H1 (cell line): ENCODE data around the gene HPS6.

Experiments
- ASH2L ChIP-seq: fragments of 200-600, 300-600 bp; sonication (generic); IDR thresholded peaks from one replicate; pipeline ENCODE4 v1.7.1; 2017; ENCODE audit warnings: low read length
- CREB1 ChIP-seq: IDR thresholded peaks from 2 replicates; pipeline ENCODE4 v1.6.1; 2012; ENCODE audit warnings: inconsistent platforms
- EZH2 ChIP-seq: fragments of 200-600 bp; sonication (generic); IDR thresholded peaks from 2 replicates; pipeline ENCODE4 v1.7.1; 2012; ENCODE audit warnings: low read depth, mild to moderate bottlenecking, moderate library complexity, low read length, inconsistent platforms; ENCODE audit not compliant: severe bottlenecking
- KDM1A ChIP-seq: fragments of 200-600, 300-600 bp; sonication (generic); IDR thresholded peaks from 2 replicates; pipeline ENCODE4 v1.7.1; 2016; ENCODE audit warnings: mild to moderate bottlenecking, low read length, borderline replicate concordance
- POLR2A ChIP-seq, 2 experiments: IDR thresholded peaks; 1 replicate in 1 of 2; 2 replicates in 1 of 2; pipeline ENCODE4 v1.6.1; 2011; ENCODE audit warnings: low read depth in 2 of 2, low read length in 2 of 2, mild to moderate bottlenecking in 2 of 2; ENCODE audit errors: control extremely low read depth in 1 of 2
- POLR2AphosphoS5 ChIP-seq: IDR thresholded peaks from 2 replicates; pipeline ENCODE4 v1.6.1; 2011; ENCODE audit warnings: low read depth, low read length
- SRF ChIP-seq: IDR thresholded peaks from 2 replicates; pipeline ENCODE4 v1.6.1; 2011; ENCODE audit warnings: mild to moderate bottlenecking, low read depth, low read length, moderate library complexity
- TAF1 ChIP-seq: IDR thresholded peaks from 2 replicates; pipeline ENCODE4 v1.6.1; 2011; ENCODE audit warnings: mild to moderate bottlenecking, low read depth, low read length
- YY1 ChIP-seq: IDR thresholded peaks from 2 replicates; pipeline ENCODE4 v1.6.1; 2011; ENCODE audit warnings: low read depth, mild to moderate bottlenecking, low read length
- TF ChIP-seq, protein P1 (sequence below), 3 experiments: IDR thresholded peaks; 1 replicate in 2 of 3; 2 replicates in 1 of 3; pipeline versions ENCODE4 v1.5.1 to v1.6.1; 2011; ENCODE audit warnings: low read length in 3 of 3, mild to moderate bottlenecking in 3 of 3, inconsistent platforms in 2 of 3, low read depth in 1 of 3, moderate library complexity in 1 of 3; ENCODE audit not compliant: insufficient read depth in 1 of 3; ENCODE audit errors: control extremely low read depth in 1 of 3
- TF ChIP-seq, protein P2 (sequence below): IDR thresholded peaks from 2 replicates; pipeline ENCODE4 v1.6.1; 2012; ENCODE audit warnings: inconsistent platforms

DNA sequence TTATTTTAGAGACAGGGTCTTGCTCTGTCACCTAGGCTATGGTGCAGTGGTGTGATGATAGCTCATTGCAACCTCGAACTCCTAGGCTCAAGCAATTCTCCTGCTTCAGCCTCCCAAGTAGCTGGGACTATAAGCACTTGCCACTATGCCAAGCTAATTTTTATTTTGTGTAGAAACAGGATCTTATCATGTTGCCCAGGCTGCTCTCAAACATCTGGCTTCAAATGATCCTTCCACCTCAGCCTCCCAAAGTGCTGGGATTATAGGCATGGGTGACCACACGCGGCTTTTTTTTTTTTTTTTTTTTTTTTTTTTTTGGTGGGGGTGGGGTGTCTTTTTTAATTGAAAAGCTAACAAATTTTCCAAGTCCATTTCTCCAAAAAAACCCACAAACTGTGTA, 18.4 kb downstream of the HPS6 start:
- no peak for TF ChIP-seq POLR2A (IDR thresholded peaks at IDR 0.05; ENCODE audit: control extremely low read depth in 1 of 2, low read depth in 2 of 2, low read length in 2 of 2)
- no peak for TF ChIP-seq SRF
- TF ChIP-seq, protein P1, sequence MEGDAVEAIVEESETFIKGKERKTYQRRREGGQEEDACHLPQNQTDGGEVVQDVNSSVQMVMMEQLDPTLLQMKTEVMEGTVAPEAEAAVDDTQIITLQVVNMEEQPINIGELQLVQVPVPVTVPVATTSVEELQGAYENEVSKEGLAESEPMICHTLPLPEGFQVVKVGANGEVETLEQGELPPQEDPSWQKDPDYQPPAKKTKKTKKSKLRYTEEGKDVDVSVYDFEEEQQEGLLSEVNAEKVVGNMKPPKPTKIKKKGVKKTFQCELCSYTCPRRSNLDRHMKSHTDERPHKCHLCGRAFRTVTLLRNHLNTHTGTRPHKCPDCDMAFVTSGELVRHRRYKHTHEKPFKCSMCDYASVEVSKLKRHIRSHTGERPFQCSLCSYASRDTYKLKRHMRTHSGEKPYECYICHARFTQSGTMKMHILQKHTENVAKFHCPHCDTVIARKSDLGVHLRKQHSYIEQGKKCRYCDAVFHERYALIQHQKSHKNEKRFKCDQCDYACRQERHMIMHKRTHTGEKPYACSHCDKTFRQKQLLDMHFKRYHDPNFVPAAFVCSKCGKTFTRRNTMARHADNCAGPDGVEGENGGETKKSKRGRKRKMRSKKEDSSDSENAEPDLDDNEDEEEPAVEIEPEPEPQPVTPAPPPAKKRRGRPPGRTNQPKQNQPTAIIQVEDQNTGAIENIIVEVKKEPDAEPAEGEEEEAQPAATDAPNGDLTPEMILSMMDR (IDR thresholded peaks at IDR 0.05; ENCODE audit: control extremely low read depth in 1 of 3, insufficient read depth in 1 of 3, low read depth in 1 of 3, low read length in 3 of 3) = no peak
- no peak for TF ChIP-seq POLR2AphosphoS5
- no peak for TF ChIP-seq CREB1
- no peak for TF ChIP-seq EZH2
- TF ChIP-seq KDM1A = no peak
- TF ChIP-seq ASH2L = no peak
- no peak for TF ChIP-seq TAF1
- TF ChIP-seq, protein P2, sequence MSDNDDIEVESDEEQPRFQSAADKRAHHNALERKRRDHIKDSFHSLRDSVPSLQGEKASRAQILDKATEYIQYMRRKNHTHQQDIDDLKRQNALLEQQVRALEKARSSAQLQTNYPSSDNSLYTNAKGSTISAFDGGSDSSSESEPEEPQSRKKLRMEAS = no peak
- TF ChIP-seq YY1 = no peak
